A673 (cell line): ENCODE results near the gene PARD3.

Experiments used
- CTCF ChIP-seq: fragments of 300-800, 200-600 bp; sonication (generic); conservative IDR thresholded peaks from 2 replicates; pipeline ENCODE4 v1.5.1; 2017; ENCODE audit warnings: low read depth, mild to moderate bottlenecking, antibody characterized with exemption, low read length, moderate library complexity, mixed read lengths
- EZH2 ChIP-seq: fragments of 200-600 bp; sonication (generic); IDR thresholded peaks from 2 replicates; pipeline ENCODE4 v1.6.1; 2017; ENCODE audit warnings: borderline replicate concordance, low read depth, mild to moderate bottlenecking, mixed read lengths, antibody characterized with exemption, low read length; ENCODE audit not compliant: poor library complexity, severe bottlenecking

DNA sequence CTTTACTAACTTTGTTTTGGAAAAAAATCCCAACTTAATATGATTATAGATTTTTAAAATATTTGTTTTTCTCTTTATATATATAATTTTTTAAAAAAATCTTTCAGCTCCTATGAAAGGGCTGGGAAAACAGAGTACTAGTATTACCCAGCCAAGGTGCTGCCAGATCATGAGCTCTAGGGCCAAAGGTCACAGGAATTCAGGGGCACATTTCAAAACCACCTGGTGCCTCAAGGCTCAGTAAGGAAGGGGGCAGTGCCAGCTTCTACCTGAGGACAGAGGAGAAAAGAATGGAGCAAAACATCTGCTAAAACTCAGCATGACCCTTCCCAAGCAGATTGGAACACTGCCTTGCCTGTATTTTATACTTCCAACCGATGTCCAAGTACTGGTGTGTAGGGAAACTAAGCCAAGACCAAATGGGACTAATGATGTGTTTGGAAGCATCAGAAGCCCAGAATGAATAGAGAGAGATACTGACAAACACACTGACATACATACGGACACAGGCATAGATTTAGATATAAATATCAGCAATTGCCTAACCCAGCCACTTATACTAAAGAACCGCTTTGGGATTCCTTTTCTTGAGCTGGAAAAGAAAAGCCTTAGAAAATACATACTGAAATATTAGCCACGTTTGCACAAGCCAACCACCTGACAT lies 667.3 kb downstream of the PARD3 start:
- no peak for TF ChIP-seq CTCF
- TF ChIP-seq EZH2, result no peak
